Cardiac muscle cell (in vitro differentiated cells and primary cell): ENCODE measurements around the gene MARCHF9. TPM values are rescaled to one million over a fixed set of nuclear protein-coding genes. Genes with fewer than 3 reads are reported as not detected.

ENCODE experiments used
- DNase-seq, 2 donors: peaks; one replicate each; pipeline versions ENCODE4 v3.0.0 to v3.0.0-alpha.2; 2010 to 2017; ENCODE audit warnings: low read depth in 1 of 2, low spot score in 1 of 2
- H3K27ac ChIP-seq: fragments of 200-600 bp; sonication (generic); 2 replicates; pipeline ENCODE4 v1.5.1; 2016
- H3K27me3 ChIP-seq: fragments of 200-600 bp; sonication (generic); 2 replicates; pipeline ENCODE4 v1.6.0; 2016; ENCODE audit warnings: control low read depth
- H3K36me3 ChIP-seq: fragments of 200-600 bp; sonication (generic); 2 replicates; pipeline ENCODE4 v1.5.1; 2016; ENCODE audit warnings: control low read depth
- H3K4me1 ChIP-seq: fragments of 200-600 bp; sonication (generic); 2 replicates; pipeline ENCODE4 v1.8.1; 2017; ENCODE audit warnings: low read depth, mild to moderate bottlenecking, mixed run types
- H3K4me3 ChIP-seq: fragments of 200-600 bp; sonication (generic); 2 replicates; pipeline ENCODE4 v1.5.1; 2016; ENCODE audit warnings: mild to moderate bottlenecking
- H3K9me3 ChIP-seq: fragments of 200-600 bp; sonication (generic); 2 replicates; pipeline ENCODE4 v1.5.1; 2017; ENCODE audit warnings: low read depth, mild to moderate bottlenecking, control low read depth
- polyA plus RNA-seq: library from polyadenylated mRNA; unstranded; fragments of >200 nt; fragmentation: Nextera tagmentation; extraction: Ambion mirVana; gene quantifications from 2 replicates; pipeline ENCODE4 v1.2.1, GENCODE V29; 2016
- total RNA-seq: library from RNA; depleted of rRNA; stranded (reverse); fragments of >200 nt; gene quantifications from 2 replicates; pipeline ENCODE4 v1.2.3, GENCODE V29; 2016
- TF ChIP-seq, protein P1 (sequence below): IDR thresholded peaks from 2 replicates; pipeline ENCODE4 v1.5.1; 2012; ENCODE audit warnings: low read depth, mild to moderate bottlenecking, low read length

Gene MARCHF9
- total and polyA plus RNA-seq, 2 experiments from 2014 or later: 9.0 to 21.9 TPM

DNA sequence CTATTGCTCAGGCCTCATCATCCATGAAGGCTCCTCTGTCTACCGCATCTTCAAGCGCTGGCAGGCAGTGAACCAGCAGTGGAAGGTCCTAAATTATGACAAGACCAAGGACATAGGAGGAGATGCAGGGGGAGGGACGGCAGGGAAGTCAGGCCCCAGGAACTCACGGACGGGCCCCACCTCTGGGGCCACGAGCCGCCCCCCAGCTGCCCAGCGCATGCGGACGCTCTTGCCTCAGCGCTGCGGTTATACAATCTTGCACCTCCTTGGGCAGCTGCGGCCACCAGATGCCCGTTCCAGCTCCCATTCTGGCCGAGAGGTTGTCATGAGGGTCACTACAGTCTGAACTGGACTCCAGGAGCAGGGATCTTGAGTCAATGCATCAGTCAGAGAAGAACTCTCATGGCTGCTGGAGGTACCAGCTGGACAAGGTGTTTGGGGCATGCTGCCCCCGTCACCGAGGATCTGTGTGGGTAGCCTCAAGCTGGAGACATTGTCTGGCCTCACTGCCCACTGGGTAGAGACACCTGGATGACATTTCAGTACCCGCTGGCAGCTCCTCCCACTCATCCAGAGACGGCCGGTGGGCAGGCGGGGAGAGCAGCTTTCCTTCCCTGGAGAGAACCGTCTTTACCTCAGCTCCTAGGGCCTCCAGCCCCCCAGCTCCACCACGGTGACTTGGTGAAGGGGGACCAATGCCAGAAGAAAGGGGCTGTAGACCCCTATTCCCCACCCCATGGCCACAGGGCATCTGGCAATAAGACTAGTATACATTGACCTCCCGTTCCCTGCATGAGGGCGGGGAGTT lies 3.9 kb downstream of the MARCHF9 start:
- Histone ChIP-seq H3K36me3 (peaks cover 7% of the 10 kb centered on the region), H3K27me3 (peaks cover 46% of the 10 kb centered on the region), H3K9me3 (no peaks in the 10 kb centered on the region), H3K4me3 (no peak overlapping the region), H3K27ac (no peak overlapping the region), H3K4me1 (peaks cover 8% of the 10 kb centered on the region)
- TF ChIP-seq, protein P1, sequence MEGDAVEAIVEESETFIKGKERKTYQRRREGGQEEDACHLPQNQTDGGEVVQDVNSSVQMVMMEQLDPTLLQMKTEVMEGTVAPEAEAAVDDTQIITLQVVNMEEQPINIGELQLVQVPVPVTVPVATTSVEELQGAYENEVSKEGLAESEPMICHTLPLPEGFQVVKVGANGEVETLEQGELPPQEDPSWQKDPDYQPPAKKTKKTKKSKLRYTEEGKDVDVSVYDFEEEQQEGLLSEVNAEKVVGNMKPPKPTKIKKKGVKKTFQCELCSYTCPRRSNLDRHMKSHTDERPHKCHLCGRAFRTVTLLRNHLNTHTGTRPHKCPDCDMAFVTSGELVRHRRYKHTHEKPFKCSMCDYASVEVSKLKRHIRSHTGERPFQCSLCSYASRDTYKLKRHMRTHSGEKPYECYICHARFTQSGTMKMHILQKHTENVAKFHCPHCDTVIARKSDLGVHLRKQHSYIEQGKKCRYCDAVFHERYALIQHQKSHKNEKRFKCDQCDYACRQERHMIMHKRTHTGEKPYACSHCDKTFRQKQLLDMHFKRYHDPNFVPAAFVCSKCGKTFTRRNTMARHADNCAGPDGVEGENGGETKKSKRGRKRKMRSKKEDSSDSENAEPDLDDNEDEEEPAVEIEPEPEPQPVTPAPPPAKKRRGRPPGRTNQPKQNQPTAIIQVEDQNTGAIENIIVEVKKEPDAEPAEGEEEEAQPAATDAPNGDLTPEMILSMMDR: no peak
- DNase-seq: no peak

DNA sequence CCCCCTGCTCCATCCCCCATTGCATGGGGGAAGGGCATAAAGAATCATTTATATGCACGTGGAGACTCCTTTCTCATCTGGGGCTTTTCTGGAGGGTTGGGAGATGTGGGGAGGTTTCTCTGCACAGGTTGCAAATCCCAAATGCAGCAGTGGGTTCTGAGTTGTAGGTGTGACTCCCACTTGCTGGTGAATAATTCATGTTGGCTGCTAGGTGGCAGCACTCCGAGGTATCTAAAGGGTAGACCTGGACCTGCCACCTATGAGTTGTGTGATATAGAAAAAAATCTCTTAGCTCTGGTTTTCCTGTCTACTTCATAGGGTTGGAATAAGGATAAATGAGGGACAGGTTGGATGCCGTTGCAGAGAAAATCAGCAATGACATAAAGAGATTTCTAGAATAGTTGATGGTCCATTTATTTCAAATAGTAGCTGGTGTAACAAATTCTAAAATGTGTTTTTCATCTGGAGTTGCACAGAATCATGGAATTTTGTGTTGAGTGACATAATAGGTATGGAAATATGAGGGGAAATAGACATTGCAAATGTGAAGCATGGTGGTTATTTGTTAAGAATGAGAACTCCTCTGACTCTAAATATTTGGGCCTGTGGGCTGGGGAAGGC lies 4.6 kb downstream of the MARCHF9 start:
- peaks cover 54% of the 10 kb centered on the region for H3K27me3 ChIP-seq
- no peaks in the 10 kb centered on the region for H3K9me3 ChIP-seq
- peaks cover 7% of the 10 kb centered on the region for H3K36me3 ChIP-seq
- TF ChIP-seq, protein P1: peak; percentile 48
- H3K27ac ChIP-seq: no peak overlapping the region
- no peak overlapping the region for H3K4me3 ChIP-seq
- H3K4me1 ChIP-seq: peaks cover 8% of the 10 kb centered on the region
- DNase-seq: peak in 1 of 2 donors; percentile 42

GRCh38 chr12:57760347-57760982 lies 5.6 kb downstream of the MARCHF9 start:
- H3K4me1 ChIP-seq: peaks cover 8% of the 10 kb centered on the region
- peaks cover 64% of the 10 kb centered on the region for H3K27me3 ChIP-seq
- H3K27ac ChIP-seq: no peak overlapping the region
- H3K9me3 ChIP-seq: no peaks in the 10 kb centered on the region
- DNase-seq: peak in 1 of 2 donors; percentile 78
- H3K4me3 ChIP-seq: no peak overlapping the region
- peaks cover 7% of the 10 kb centered on the region for H3K36me3 ChIP-seq
- TF ChIP-seq, protein P1: no peak

- Histone ChIP-seq H3K4me3 (no peak overlapping the region), H3K27me3 (peaks cover 65% of the 10 kb centered on the region), H3K27ac (no peak overlapping the region), H3K9me3 (no peaks in the 10 kb centered on the region), H3K4me1 (peaks cover 3% of the 10 kb centered on the region), H3K36me3 (peaks cover 7% of the 10 kb centered on the region)
- no peak for DNase-seq
- TF ChIP-seq, protein P1: no peak
Measured at GRCh38 chr12:57761391-57761998, 6.6 kb downstream of the MARCHF9 start.

DNA sequence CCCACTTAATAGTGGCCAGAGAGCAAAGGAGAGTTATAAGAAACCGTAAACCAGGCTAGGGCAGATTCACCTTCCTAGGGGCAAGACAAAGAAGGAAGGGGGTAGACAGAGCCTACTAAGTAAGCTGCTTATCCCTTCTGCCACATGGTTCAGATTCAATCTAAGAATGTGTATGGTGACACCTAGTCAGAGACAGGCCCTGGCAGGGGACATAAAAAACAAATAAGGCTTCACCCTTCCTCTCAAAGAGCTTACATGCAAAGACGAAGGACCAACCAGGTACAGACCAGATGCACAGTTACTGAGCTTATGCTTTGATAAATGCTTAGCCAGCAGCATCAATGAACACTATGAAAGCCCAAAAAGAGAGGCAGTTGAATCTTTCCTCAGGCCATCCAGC lies 7.6 kb downstream of the MARCHF9 start:
- H3K4me1 ChIP-seq: no peaks in the 10 kb centered on the region
- no peak for DNase-seq
- TF ChIP-seq, protein P1: no peak
- H3K9me3 ChIP-seq: no peaks in the 10 kb centered on the region
- H3K27me3 ChIP-seq: peaks cover 69% of the 10 kb centered on the region
- peaks cover 7% of the 10 kb centered on the region for H3K36me3 ChIP-seq
- no peak overlapping the region for H3K4me3 ChIP-seq
- no peak overlapping the region for H3K27ac ChIP-seq
